B cell (primary cell): ENCODE results near the gene BST2. TPM values are rescaled to one million over a fixed set of nuclear protein-coding genes. Genes with fewer than 3 reads are reported as not detected.

Experiments
- ATAC-seq: fragments of 200-7000 bp; cut with Tn5 transposase; one replicate; pipeline ENCODE4 v1.10.0; 2021; ENCODE audit warnings: low read depth, mild to moderate bottlenecking, moderate number of reproducible peaks, moderate library complexity
- CTCF ChIA-PET: fragments of 350-600 bp; sonication (Branson Sonifier 250); formaldehyde crosslinking; loops from one replicate; lab custom pipeline; 2021; ENCODE audit warnings: antibody characterized with exemption, inconsistent platforms; lab: Charles Lee
- POLR2A ChIA-PET: fragments of 350-600 bp; sonication (Branson Sonifier 250); formaldehyde crosslinking; loops from one replicate; lab custom pipeline; 2021; ENCODE audit warnings: antibody characterized with exemption; lab: Charles Lee
- DNase-seq: peaks from one replicate; pipeline ENCODE4 v3.0.0; 2013
- H2AFZ ChIP-seq: 2 replicates; pipeline ENCODE4 v1.6.1; 2012; ENCODE audit warnings: mild to moderate bottlenecking, low read depth, low read length; ENCODE audit not compliant: insufficient read depth, poor library complexity, severe bottlenecking
- H3K27ac ChIP-seq, 2 donors: 1 replicate in 1 of 2; 2 replicates in 1 of 2; pipeline ENCODE4 v1.5.1; 2012 to 2013; ENCODE audit warnings: low read length in 2 of 2, mild to moderate bottlenecking in 2 of 2, moderate library complexity in 1 of 2
- H3K27me3 ChIP-seq, 4 experiments: fragments of 200-600 bp in 1 of 4; sonication (generic) in 1 of 4; replicated peaks in 1 of 4; 1 replicate in 2 of 4; 2 replicates in 2 of 4; pipeline versions ENCODE4 v1.6.1 to v1.7.0; 2013 to 2016; ENCODE audit warnings: low read length in 3 of 4, mild to moderate bottlenecking in 2 of 4, mixed read lengths in 1 of 4, moderate library complexity in 1 of 4; ENCODE audit not compliant: insufficient read depth in 4 of 4, control insufficient read depth in 3 of 4; ENCODE audit errors: control extremely low read depth in 1 of 4
- H3K36me3 ChIP-seq, 2 experiments: replicated peaks in 1 of 2; 1 replicate in 1 of 2; 2 replicates in 1 of 2; pipeline versions ENCODE4 v1.6.1 to v1.7.1; 2013; ENCODE audit warnings: low read length in 1 of 2; ENCODE audit not compliant: insufficient read depth in 2 of 2, control insufficient read depth in 1 of 2; ENCODE audit errors: control extremely low read depth in 1 of 2, extremely low read depth in 1 of 2
- H3K4me1 ChIP-seq, 2 donors: fragments of 200-600 bp in 1 of 2; sonication (generic) in 1 of 2; 1 replicate in 1 of 2; 2 replicates in 1 of 2; pipeline versions ENCODE4 v1.5.1 to v1.6.1; 2013 to 2017; ENCODE audit warnings: low read length in 2 of 2; ENCODE audit not compliant: control insufficient read depth in 2 of 2, insufficient read depth in 2 of 2
- H3K4me2 ChIP-seq: replicated peaks from 2 replicates; pipeline ENCODE3; 2012; ENCODE audit warnings: mild to moderate bottlenecking, low read depth, low read length; ENCODE audit not compliant: poor library complexity, severe bottlenecking
- H3K4me3 ChIP-seq, 5 experiments: fragments of 200-600 bp in 1 of 5; sonication (generic) in 1 of 5; 1 replicate in 3 of 5; 2 replicates in 2 of 5; pipeline versions ENCODE4 v1.5.1 to v1.7.0; 2011 to 2016; ENCODE audit warnings: low read length in 4 of 5, mild to moderate bottlenecking in 4 of 5, low read depth in 2 of 5, control low read depth in 1 of 5, moderate library complexity in 1 of 5; ENCODE audit not compliant: insufficient read depth in 1 of 5; ENCODE audit errors: control extremely low read depth in 1 of 5, extremely low read depth in 1 of 5
- H3K79me2 ChIP-seq: fragments of 200-600 bp; sonication (generic); one replicate; pipeline ENCODE4 v1.6.0; 2016; ENCODE audit warnings: low read length; ENCODE audit not compliant: control insufficient read depth, insufficient read depth
- H3K9ac ChIP-seq: fragments of 200-600 bp; sonication (generic); 2 replicates; pipeline ENCODE4 v1.6.1; 2017; ENCODE audit warnings: mild to moderate bottlenecking, low read length, moderate library complexity
- H3K9me3 ChIP-seq, 3 donors: one replicate each; pipeline versions ENCODE4 v1.6.1 to v1.7.1; 2013; ENCODE audit warnings: low read length in 2 of 3; ENCODE audit not compliant: control insufficient read depth in 2 of 3, insufficient read depth in 1 of 3; ENCODE audit errors: control extremely low read depth in 1 of 3
- H4K20me1 ChIP-seq: 2 replicates; pipeline ENCODE4 v1.6.0; 2012; ENCODE audit warnings: mild to moderate bottlenecking, low read length; ENCODE audit not compliant: insufficient read depth, control insufficient read depth, poor library complexity, severe bottlenecking
- H3K27ac Mint-ChIP-seq: one replicate; pipeline ENCODE4 v1.8.0; 2021; ENCODE audit warnings: mixed read lengths
- H3K27me3 Mint-ChIP-seq: one replicate; pipeline ENCODE4 v1.8.0; 2021; ENCODE audit warnings: mixed read lengths
- H3K4me1 Mint-ChIP-seq: one replicate; pipeline ENCODE4 v1.8.0; 2021; ENCODE audit warnings: mixed read lengths
- H3K4me3 Mint-ChIP-seq: one replicate; pipeline ENCODE4 v1.8.0; 2021; ENCODE audit warnings: mixed read lengths
- H3K9me3 Mint-ChIP-seq: one replicate; pipeline ENCODE4 v1.8.0; 2022; ENCODE audit warnings: mixed read lengths; ENCODE audit not compliant: insufficient read depth
- CTCF ChIP-seq: fragments of 200-600 bp; IDR thresholded peaks from one replicate; pipeline ENCODE4 v1.8.0; 2022; ENCODE audit warnings: antibody characterized with exemption, mild to moderate bottlenecking
- EZH2 ChIP-seq: IDR thresholded peaks from 2 replicates; pipeline ENCODE4 v1.6.1; 2012; ENCODE audit warnings: borderline replicate concordance, low read depth, mild to moderate bottlenecking, moderate library complexity, low read length; ENCODE audit not compliant: insufficient read depth, poor library complexity, severe bottlenecking
- WGBS: methylation state at CpG from one replicate; pipeline ENCODE4 v1.1.5; 2013; ENCODE audit warnings: missing lambda C conversion rate; ENCODE audit not compliant: insufficient coverage; 5-methylcytosine and 5-hydroxymethylcytosine counted together
- intact Hi-C: fragments of 100-400 bp; cut with micrococcal nuclease; formaldehyde crosslinking; loops from one replicate; pipeline ENCODE4 v1.10.0; 2022
- polyA plus RNA-seq: library from polyadenylated mRNA; depleted of rRNA; stranded (reverse); fragments of >200 nt; gene quantifications from 2 replicates; pipeline ENCODE4 v1.2.3, GENCODE V29; 2012
- total RNA-seq, 2 donors: library from RNA; stranded (reverse); fragments of 120-200 nt in 1 of 2; gene quantifications; 1 replicate in 1 of 2; 2 replicates in 1 of 2; pipeline versions ENCODE4 v1.2.3 to v1.2.4, GENCODE V29; 2013 to 2022

The BST2 gene
- total and polyA plus RNA-seq, 2 donors (not counting 1 experiment from before 2014, with no cell fraction given): 59.7 to 79.5 TPM

- Mint-ChIP-seq H3K4me3 (no peak overlapping the region), H3K9me3 (no peaks in the 10 kb centered on the region), H3K4me1 (peaks cover 9% of the 10 kb centered on the region), H3K27me3 (peaks cover 45% of the 10 kb centered on the region), H3K27ac (no peak overlapping the region)
- H3K36me3 ChIP-seq: no peaks in the 10 kb centered on the region
- WGBS: 66% methylated on average over 9 of the region's 13 CpGs
- peaks cover 0 to 67% (median 26%) of the 10 kb centered on the region in 4 experiments for H3K27me3 ChIP-seq
- no peak for DNase-seq
- ChIA-PET CTCF (interaction anchor here (0.8 to 1.3 kb wide), 3 partner anchors 11 to 90 kb away, joined by 3 to 9 read pairs (median 3); no protein-coding TSS in a partner anchor), POLR2A (interaction anchor here (0.5 kb wide), 2 partner anchors 52 to 100 kb away, joined by 3 to 5 read pairs; no protein-coding TSS in a partner anchor)
- H2AFZ ChIP-seq: no peak overlapping the region
- no peak overlapping the region for H3K9ac ChIP-seq
- H3K9me3 ChIP-seq: peaks cover 2 to 11% (median 3%) of the 10 kb centered on the region in 3 donors
- H3K4me1 ChIP-seq: peaks cover 7 to 10% of the 10 kb centered on the region in 2 donors
- H3K27ac ChIP-seq: no peak overlapping the region
- H3K79me2 ChIP-seq: no peaks in the 10 kb centered on the region
- no peak overlapping the region for H3K4me3 ChIP-seq
- no peak for TF ChIP-seq EZH2
- TF ChIP-seq CTCF: no peak
- intact Hi-C loops: no loop called here
- H4K20me1 ChIP-seq: no peaks in the 10 kb centered on the region
- H3K4me2 ChIP-seq: no peak overlapping the region
- ATAC-seq: no peak
These were observed 49.2 kb upstream of the BST2 start for GRCh38 chr19:17454576-17455071.

DNA sequence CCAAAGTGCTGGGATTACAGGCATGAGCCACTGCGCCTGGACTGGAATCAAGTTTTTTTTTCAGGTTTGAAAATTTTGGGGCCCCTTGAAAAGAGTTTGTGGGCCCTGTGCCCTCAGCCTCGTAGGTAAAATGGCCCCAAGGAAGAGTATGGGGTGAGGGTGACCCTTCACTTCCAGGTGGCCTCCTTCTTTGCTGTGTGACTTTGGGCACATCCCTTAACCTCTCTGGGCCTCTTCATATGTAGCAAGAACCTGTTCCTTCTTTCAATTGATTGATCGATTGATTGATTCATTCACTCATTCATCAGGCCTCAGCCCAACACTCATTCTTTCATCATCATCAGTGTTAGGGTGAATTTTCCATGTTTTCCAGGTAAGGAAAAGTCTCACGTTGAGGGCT is 46.4 kb upstream of the BST2 start:
- H3K27ac Mint-ChIP-seq: no peak overlapping the region

More for the DNA sequence above, 46.4 kb upstream of the BST2 start:
- ATAC-seq (no peak), DNase-seq (no peak)
- Histone ChIP-seq H2AFZ (no peak overlapping the region), H3K4me2 (no peak overlapping the region), H3K36me3 (no peaks in the 10 kb centered on the region), H3K4me3 (no peak overlapping the region), H4K20me1 (no peaks in the 10 kb centered on the region), H3K9ac (no peak overlapping the region), H3K9me3 (peaks cover 2 to 11% (median 3%) of the 10 kb centered on the region in 3 donors), H3K4me1 (peaks cover 14 to 17% of the 10 kb centered on the region in 2 donors), H3K79me2 (no peaks in the 10 kb centered on the region), H3K27me3 (peaks cover 0 to 74% (median 26%) of the 10 kb centered on the region in 4 experiments), H3K27ac (no peak overlapping the region)
- Mint-ChIP-seq H3K9me3 (no peaks in the 10 kb centered on the region), H3K27me3 (peaks cover 42% of the 10 kb centered on the region), H3K4me3 (no peak overlapping the region), H3K4me1 (peaks cover 16% of the 10 kb centered on the region)
- ChIA-PET CTCF (no interaction called here), POLR2A (no interaction called here)
- intact Hi-C loops: no loop called here
- 100% methylated on average over 2 of the region's 4 CpGs for WGBS
- TF ChIP-seq CTCF: no peak
- TF ChIP-seq EZH2: no peak
